DMS79 (cell line): ENCODE results near the gene LRRC8D.
"Not testable (repeated sequence)": the region's sequence is repeated elsewhere in the genome, so short reads cannot be mapped to it uniquely, and the experiment has no call there.

Source experiments
- DNase-seq: peaks from one replicate; lab custom pipeline; 2025; lab: John Stamatoyannopoulos, UW

The LRRC8D gene

DNA sequence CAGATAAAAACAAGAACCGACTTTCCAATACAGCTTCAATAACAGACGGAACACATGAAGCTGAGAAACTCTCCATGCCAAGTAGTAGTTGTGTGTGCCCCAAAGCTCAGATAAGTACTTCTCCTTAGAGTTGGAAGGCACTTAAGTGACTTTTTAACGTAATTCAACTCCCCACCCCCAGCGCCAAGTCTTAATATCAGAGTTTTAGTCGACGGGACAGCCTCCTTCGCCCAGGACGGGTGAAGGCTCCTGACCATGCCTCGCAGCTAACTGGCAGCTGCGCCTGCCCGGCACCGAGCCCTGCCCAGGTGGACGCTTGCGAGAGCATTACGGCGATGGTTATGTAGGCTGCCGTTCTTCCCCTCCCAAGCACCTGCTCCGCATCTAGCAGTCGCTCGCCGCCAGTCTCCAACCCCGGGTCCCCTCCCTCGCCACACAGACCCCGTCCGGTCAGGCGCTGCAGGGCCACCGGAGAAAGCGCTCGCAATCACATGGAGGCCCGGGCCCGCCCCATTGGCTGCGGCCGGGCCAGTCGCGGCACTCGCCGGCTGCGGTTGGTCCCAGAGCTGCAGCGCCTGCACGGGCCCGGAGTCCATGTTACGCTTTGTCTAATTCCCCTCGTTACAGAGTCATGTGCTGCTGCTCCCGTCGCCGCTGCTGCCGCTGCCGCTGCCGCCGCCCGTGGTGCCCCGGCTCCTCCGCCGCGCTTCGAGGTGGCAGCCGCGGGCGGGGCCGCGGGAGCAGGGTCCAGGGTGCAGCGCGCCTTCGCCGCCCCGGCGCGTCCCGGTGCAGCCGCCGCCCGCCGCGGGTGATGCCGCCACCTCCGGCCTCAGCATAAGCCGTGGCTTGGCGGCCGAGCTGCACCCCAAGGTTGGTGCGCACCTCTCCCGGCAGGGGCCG is at the start of gene LRRC8D:
LRRC8D (plus strand) TSS at position 611 of the 900 bp plus-strand sequence. CDS start 112,037 bp downstream, outside the sequence.
- DNase-seq: peak; percentile 89

- DNase-seq: no peak
Observed at GRCh38 chr1:89771991-89772560, 48.8 kb upstream of the LRRC8D start.

DNA sequence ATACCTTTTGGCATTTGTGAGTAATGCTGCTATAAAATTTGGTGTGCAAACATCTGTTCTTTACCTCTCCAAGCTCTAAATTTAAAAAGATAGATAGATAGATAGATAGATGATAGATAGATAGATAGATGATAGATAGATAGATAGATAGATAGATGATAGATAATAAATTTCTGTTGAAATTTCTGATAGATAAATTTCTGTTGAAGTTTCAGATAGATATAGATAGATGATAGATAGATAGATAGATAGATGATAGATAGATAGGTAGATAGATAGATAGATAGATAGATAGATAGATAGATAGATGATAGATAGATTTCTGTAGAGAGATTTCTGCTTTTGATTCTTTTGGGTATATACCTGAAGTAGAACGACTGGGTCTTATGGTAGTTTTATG is 44.7 kb upstream of the LRRC8D start:
- not testable (repeated sequence) for DNase-seq

DNA sequence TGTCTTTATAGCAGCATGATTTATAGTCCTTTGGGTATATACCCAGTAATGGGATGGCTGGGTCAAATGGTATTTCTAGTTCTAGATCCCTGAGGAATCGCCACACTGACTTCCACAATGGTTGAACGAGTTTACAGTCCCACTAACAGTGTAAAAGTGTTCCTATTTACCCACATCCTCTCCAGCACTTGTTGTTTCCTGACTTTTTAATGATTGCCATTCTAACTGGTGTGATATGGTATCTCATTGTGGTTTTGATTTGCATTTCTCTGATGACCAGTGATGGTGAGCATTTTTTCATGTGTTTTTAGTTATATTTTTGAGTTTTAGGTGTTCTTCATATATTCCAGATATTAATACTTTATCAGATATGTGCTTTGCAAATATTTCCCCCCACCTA is 43.6 kb upstream of the LRRC8D start:
- not testable (repeated sequence) for DNase-seq

DNA sequence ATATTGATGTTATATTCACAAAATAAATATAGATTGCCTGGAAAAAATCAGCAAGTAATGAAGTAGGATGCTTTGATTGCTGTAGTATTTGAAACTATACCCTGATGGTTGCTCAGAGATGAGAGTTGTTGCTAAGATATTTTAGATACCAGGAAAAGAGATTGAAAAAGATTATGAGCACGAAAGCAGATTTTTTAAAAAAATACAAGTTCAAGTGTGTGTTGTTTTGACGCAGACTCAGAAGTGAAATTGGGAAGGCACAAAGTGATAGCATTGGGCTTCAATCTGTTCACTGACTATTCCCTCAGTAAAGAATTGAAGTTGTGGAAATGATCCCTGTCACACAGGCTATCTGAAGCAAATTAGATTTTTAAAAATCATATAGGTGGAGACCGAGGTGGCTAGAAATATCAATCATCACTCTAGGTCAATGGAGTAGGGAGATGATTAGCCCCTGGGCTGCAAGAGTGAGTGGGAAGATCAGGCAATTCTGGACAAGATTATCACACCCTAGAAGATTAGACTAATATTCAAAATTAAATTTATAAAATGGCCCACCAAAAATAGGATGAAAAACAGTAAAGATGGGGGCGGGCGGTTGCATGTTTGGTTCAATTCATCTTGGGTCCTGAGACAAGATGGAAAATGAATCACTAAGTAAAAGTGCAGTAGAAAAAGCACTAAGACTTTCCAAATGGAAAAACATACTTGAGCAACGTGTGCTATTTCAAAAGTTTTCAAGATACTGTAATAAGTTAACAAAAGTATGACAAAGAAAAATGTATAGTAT is 41.5 kb upstream of the LRRC8D start:
- DNase-seq: no peak

GRCh38 chr1:89780721-89781120 is 40.1 kb upstream of the LRRC8D start:
- DNase-seq: peak; percentile 3

- DNase-seq: no peak
Observed at GRCh38 chr1:89781494-89782126, 39.2 kb upstream of the LRRC8D start.

DNA sequence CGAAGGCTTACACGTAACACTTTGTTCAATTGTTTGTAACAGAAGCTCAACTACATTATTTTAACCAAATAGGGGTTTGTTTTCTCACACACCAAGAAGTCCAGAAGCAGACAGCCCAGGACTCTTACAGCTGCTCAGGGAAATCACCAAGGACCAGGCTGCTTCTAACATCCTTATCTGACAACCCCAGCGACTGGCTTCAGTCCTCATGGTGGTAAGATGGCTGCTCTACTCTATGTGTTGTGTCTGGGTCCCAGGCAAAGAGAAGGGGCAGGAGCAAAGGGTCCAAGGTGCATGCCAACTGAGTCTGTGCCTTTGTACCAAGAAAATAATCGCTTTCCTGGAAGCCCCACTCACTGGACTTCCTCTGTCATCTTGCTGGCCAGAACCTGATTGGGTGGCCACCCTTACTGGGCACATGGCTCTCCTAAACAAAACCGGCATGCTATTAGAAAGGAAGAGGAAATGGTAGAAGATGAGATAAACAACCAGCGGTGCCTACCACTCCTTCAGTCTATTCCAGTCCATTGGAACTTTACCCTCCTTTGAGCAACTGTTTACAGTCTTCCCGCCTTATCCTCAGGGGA is 34.1 kb upstream of the LRRC8D start:
- no peak for DNase-seq

DNA sequence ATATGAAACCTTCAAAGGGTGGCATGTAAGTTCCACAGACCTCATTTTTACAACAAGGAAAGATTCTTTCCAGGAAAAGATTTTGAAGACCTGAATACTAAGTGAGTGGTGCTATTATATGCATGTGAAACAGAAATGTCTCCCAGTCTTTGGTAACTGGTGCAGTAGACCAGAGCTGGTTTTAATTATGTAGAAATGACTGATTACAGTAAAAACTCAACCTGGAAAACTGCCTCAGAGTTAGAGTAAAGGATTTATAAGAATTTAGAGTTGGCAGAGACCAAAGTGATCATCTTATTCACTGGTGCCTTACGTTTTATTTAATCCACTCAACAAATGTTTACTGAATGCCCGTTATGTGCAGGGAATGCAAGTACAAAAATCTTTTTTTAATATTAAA is 30.2 kb upstream of the LRRC8D start:
- no peak for DNase-seq

- no peak for DNase-seq
Observed at GRCh38 chr1:89791064-89791726, 29.6 kb upstream of the LRRC8D start.

DNA sequence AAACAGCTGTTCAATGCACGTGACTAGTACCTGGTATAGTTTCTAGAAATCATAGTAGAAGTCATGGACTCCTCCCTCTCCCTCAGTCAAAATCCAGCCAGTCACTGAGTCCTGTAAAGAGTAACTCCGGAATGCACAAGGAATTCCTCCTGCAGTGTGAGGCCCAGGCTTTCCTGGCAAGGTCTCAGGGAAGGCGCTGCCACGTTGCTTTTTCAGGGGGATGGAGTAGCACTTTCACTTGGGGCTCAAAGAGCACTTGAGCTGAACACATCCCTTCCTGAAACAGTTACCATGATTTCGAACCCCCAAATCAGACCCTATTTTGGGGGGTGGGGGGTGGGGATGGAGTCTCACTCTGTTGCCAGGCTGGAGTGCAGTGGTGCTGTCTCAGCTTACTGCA is 26.4 kb upstream of the LRRC8D start:
- DNase-seq: no peak

GRCh38 chr1:89795571-89795970 is 25.3 kb upstream of the LRRC8D start:
- DNase-seq: not testable (repeated sequence)

DNA sequence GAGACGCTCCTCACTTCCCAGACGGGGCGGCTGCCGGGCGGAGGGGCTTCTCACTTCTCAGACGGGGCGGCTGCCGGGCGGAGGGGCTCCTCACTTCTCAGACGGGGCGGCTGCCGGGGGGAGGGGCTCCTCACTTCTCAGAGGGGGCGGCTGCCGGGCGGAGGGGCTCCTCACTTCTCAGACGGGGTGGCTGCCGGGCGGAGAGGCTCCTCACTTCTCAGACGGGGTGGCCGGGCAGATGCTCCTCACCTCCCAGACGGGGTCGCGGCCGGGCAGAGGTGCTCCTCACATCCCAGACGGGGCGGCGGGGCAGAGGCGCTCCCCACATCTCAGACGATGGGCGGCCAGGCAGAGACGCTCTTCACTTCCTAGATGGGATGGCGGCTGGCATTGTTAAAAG is 23.0 kb upstream of the LRRC8D start:
- DNase-seq: not testable (repeated sequence)

- no peak for DNase-seq
Observed at GRCh38 chr1:89799495-89799894, 21.3 kb upstream of the LRRC8D start.

DNA sequence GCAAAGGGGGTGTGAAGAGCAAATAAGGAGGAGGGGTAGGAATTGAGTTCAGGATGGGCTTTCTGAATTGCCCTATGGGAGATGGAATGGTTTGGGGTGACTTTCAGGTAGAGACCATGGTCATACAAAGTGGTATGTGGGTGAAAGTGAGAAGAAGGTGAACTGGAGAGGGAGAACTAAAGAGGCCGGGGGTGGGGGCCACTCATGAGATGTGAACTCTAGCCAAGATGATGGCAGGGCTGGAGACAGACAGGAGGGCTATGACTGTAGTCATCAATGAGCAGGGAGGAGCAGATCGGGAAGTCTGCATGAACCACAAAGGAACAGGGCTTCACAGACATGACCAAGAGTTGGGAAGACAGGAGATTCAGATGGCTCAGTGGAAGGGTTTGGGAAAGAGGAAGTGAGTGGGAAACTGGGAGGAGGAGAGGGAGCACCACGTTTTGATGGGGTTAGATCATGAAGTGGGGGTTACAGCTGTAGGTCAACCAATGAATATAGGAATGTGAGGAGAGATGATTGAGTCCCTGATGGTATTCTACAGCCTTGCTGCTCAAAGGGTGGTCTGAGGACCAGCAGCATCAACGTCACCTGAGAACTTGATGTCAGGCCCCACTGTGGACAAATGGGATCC is 20.7 kb upstream of the LRRC8D start:
- DNase-seq: no peak

GRCh38 chr1:89800718-89801117 is 20.1 kb upstream of the LRRC8D start:
- no peak for DNase-seq

DNA sequence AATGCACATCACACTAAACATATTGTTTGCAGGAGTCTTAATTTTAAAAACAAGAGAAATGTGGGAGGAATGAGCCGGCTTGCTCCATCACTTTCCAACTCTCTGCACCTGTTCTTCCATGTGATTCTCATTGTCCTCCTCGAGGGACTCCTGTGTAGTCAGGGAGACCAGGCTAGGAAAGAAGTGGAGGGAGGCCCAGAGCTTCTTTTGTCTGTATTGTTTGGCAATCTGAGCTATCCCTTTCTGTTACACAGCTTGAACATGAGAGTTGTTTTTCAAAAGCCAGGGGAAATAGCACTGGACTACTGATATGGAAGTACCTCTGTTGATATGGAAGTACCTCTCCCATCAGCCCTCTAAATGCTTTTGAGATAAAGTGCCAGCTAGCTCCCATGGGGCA is 18.8 kb upstream of the LRRC8D start:
- DNase-seq: peak; percentile 2

- no peak for DNase-seq
Observed at GRCh38 chr1:89802841-89803240, 18.0 kb upstream of the LRRC8D start.

DNA sequence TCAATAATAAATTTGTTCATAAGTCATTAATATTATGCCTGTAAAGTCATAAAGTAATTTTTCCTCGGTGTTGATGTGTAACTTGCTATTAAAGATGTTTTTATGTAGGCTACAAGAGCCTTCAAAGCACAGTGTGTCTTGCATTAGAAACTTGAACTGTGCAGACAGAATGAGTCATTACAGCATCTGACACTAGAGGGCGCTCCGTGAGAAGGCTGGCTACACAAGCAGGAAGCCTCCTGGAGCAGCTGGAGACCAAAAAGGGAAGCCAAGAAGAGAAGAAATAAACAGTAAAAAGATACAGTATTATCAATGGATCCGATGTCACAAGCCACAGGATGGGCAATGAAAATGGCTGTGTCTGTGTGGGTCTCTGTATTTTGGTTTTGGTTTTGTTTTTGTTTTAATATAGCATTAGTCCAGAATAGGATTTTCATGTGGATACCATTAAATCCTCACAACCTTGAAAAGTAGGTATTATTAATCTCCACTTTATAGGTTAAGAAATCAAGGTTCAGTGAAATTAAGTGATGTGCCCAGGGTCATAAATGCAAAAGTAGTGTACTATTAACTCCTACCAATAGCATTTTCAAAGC is 16.1 kb upstream of the LRRC8D start:
- peak; percentile 73 for DNase-seq

DNA sequence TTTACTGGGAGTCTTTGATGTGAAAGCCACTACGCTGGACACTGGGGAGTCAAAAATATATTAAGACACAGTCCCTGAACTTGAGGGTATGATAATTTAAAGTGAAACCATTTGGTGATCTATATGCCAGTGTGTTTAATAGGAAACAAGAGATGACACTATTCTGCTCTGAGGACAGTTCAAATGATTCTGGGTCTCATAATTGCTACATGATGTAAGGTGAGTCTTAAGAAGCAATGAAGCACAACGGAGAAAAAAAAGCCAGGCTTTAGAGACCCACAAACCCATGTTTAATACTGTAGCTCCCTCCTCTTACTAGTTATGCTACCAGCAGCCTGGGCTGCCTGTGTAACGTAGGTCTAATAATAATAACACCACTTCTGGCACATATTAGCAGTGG is 14.2 kb upstream of the LRRC8D start:
- DNase-seq: no peak
